GM18858 (cell line): ENCODE results near the gene GSN.
A peak's percentile ranks its signal among the peaks of the same experiment; 100 is the strongest.

ENCODE experiments used
- ATAC-seq: cut with Tn5 transposase; IDR thresholded peaks from one replicate; pipeline ENCODE4 v1.9.1; 2021; ENCODE audit not compliant: unreplicated experiment

Gene GSN

GRCh38 chr9:121369595-121370265, 101.8 kb downstream of the GSN start, which contains the start of gene STOM:
TSS of gene STOM (minus strand) at chr9:121370250. CDS start at chr9:121370187, 63 bp downstream.
- peak; percentile 27 for ATAC-seq

DNA sequence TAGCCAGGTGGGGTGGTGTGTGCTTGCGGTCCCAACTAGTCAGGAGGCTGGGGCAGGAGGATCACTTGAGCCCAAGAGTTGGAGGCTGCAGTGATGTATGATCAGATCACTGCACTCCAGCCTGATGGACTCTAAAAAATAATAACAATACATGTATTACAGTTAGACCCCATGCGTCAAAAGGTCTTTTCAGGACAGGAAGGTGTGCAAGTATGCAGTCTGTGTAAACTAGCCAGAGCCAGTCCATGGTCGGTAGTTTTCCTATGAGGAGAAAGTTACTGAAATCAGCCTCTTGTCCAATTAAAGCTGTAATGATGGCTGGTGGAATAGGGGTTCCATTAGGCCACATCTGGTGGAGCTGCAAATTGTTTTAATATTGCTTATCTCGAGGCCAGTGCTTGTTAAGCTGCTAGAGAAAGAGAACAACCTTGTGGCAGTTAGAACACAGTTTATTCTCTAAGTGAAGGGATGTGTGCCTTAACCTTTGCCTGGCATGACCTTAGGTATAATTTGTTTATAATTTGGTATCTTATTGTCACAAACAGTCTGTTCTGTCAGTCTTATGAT, 103.6 kb downstream of the GSN start:
- ATAC-seq, result no peak

DNA sequence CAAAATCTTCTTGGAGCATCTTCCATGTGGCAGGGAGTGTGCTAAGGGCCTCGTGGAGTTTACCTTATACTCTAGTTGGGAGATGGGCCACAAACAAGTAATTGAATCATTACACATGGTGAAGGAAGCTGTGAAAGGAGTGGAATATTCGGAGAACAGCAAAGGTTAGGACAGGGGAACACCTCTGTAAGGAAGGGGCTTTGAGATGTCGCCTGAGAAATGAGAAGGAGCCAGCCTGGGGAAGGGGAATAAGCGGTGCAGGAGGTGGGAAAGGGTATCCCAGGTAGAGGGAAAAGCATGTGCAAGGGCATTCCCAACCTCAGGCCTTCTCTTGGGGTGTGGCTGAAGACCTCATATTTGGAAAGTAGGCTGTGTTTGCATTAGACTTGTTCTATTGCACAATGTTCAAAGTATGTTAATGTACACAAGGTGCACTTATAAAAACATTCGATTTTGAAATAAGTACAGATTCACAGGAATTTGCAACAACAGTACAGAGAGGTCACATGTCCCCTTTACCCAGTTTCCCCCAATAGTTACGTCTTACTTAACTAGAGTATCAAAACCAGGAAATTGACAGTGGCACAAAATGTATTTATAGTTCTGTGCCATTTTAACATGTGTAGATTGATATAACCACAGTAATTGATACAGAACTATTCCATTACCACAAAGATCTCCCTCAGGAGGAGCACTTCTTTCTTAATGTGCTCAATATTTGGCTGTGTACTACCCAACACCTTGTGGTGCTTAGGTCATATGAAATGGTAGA, 104.5 kb downstream of the GSN start:
- ATAC-seq, result no peak

GRCh38 chr9:121373011-121373729, 105.2 kb downstream of the GSN start:
- no peak for ATAC-seq

GRCh38 chr9:121376214-121376830, 108.4 kb downstream of the GSN start:
- ATAC-seq, result no peak

DNA sequence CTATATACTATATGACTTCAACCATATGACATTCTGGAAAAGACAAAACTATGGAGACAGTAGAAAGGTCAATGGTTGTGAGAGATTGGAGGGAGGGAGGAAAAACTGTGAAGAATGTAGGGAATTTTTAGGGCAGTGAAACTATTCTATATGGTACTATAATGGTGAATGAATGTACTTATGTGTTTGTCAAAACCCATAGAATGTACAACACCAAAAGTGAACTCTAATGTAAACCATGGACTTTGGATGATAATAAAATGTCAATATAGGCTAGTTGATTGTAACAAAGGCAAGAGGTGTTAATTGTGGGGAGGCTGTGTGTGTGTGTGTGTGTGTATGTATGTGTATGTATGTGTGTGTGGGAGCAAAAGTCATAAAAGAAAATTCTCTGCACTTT, 112.9 kb downstream of the GSN start:
- ATAC-seq, result no peak
